Naive thymus-derived CD8-positive, alpha-beta T cell (primary cell): ENCODE results near the gene GMEB1. TPM values are rescaled to one million over a fixed set of nuclear protein-coding genes. Genes with fewer than 3 reads are reported as not detected.
"Not testable (repeated sequence)": the region's sequence is repeated elsewhere in the genome, so short reads cannot be mapped to it uniquely, and the experiment has no call there.

ENCODE experiments used
- ATAC-seq, 2 donors: fragments of 150-1000 bp; cut with Tn5 transposase in 1 of 2; sonication (Bioruptor Pico), chemical (Tn5 transposase) in 1 of 2; 1 replicate in 1 of 2; 2 replicates in 1 of 2; pipeline ENCODE4 v1.10.0; 2021; ENCODE audit warnings: mild to moderate bottlenecking in 2 of 2, moderate library complexity in 2 of 2
- POLR2A ChIA-PET: fragments of 350-600 bp; sonication (Branson Sonifier 250); formaldehyde crosslinking; loops from one replicate; lab custom pipeline; 2021; ENCODE audit warnings: antibody characterized with exemption; lab: Charles Lee
- DNase-seq, 10 donors: peaks; one replicate each; pipeline versions ENCODE4 v3.0.0 to v3.0.0-alpha.2; 2020 to 2022
- H3K27ac Mint-ChIP-seq, 10 donors: one replicate each; pipeline ENCODE4 v1.8.0; 2020 to 2022; ENCODE audit warnings: mild to moderate bottlenecking in 10 of 10, mixed read lengths in 10 of 10, moderate library complexity in 4 of 10, inconsistent platforms in 1 of 10
- H3K27me3 Mint-ChIP-seq, 5 donors: one replicate each; pipeline ENCODE4 v1.8.0; 2021 to 2022; ENCODE audit warnings: mixed read lengths in 5 of 5
- H3K36me3 Mint-ChIP-seq, 3 donors: one replicate each; pipeline ENCODE4 v1.8.0; 2020 to 2022; ENCODE audit warnings: mixed read lengths in 3 of 3, mild to moderate bottlenecking in 2 of 3, inconsistent platforms in 1 of 3
- H3K4me1 Mint-ChIP-seq, 4 donors: one replicate each; pipeline ENCODE4 v1.8.0; 2021 to 2022; ENCODE audit warnings: mixed read lengths in 4 of 4
- H3K4me3 Mint-ChIP-seq, 10 donors: one replicate each; pipeline ENCODE4 v1.8.0; 2020 to 2022; ENCODE audit warnings: mild to moderate bottlenecking in 10 of 10, mixed read lengths in 10 of 10, moderate library complexity in 6 of 10, inconsistent platforms in 1 of 10
- H3K9me3 Mint-ChIP-seq, 9 donors: one replicate each; pipeline ENCODE4 v1.8.0; 2020 to 2022; ENCODE audit warnings: mixed read lengths in 9 of 9, mild to moderate bottlenecking in 3 of 9, inconsistent platforms in 1 of 9, moderate library complexity in 1 of 9
- polyA plus RNA-seq, 3 donors: library from polyadenylated mRNA; unstranded; fragments of 300-500 nt; fragmentation: Illumina TruSeq; gene quantifications; one replicate each; pipeline ENCODE4 v1.2.3, GENCODE V29; 2021
- total RNA-seq, 8 experiments: library from RNA in 2 of 8; stranded (reverse) in 2 of 8; gene quantifications; one replicate each; pipeline ENCODE4 v1.2.3 and lab custom pipeline; 2021 to 2026

GMEB1 gene
- total and polyA plus RNA-seq, 5 experiments from 2014 or later: 12.5 to 23.2 (median 18.2) TPM

DNA sequence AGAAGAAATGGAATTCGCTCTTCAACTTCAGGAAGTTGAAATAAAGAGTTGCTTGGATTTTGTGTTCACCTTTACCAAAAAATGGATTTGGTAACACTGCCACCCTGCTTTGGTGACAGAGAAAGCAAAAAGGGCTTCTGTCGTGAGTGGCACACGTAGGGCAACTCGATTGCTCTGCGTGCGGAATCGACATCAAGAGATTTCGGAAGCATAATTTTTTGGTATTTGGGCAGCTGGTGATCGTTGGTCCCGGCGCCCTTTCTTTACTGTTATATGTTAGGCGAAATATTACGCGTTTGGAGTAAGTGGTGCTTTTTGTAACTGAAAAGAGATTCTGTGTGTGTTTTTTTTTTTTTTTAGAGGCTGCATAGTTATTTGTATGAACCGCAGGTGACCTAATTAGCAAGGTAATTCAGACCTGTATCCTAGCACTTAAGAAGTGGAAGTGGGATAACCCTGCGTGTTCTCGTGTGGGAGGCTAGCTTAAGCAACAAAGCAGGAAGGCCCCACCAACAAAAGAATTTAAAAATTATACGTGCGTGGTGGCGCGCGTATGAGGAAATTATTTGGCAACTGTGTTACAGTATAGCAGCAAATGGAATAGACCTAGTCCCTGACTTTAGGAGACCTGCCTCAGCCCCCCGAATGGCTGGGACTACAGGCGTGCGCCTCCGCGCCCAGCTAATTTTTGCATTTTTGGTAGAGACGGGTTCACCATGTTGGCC lies 19.9 kb upstream of the GMEB1 start, which contains the start of gene RNU11:
Gene RNU11, plus strand, starts transcription at position 127 of the 725 bp plus-strand sequence.
- peak; percentile 78 to 80 for ATAC-seq
- POLR2A ChIA-PET: interaction anchor here (0.6 to 2.4 kb wide), 31 partner anchors 8 to 1159 kb away, joined by 3 to 166 read pairs (median 5); partner anchors contain the start of genes GMEB1, MED18, RCC1 and SRSF4
- Mint-ChIP-seq H3K9me3 (no peaks in the 10 kb centered on the region), H3K4me3 (peak within 1 kb of the TSS; percentile 78 to 97 (median 91)), H3K27me3 (no peaks in the 10 kb centered on the region), H3K36me3 (no peaks in the 10 kb centered on the region), H3K27ac (peak within 1 kb of the TSS; percentile 98 to 100 (median 99)), H3K4me1 (peaks cover 16 to 38% (median 32%) of the 10 kb centered on the region in 4 donors)
- DNase-seq: peak; percentile 57 to 99 (median 88)

DNA sequence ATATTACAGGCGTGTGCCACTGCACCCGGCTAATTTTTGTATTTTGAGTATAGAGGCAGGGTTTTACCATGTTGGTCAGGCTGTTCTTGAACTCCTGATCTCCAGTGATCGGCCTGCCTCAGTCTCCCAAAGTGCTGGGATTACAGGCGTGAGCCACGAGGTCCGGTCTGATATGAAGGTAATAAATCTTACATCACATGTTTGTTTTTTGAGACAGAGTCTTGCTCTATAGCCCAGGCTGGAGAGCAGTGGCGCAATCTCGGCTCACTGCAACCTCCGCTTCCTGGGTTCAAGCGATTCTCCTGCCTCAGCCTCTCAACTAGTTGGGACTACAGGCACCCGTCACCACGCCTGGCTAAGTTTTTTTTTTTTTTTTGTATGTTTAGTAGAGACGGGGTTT lies 15.5 kb upstream of the GMEB1 start:
- ATAC-seq, H3K4me3 Mint-ChIP-seq, H3K9me3 Mint-ChIP-seq, DNase-seq, H3K27me3 Mint-ChIP-seq, H3K27ac Mint-ChIP-seq, H3K36me3 Mint-ChIP-seq: not testable (repeated sequence)
- peaks cover 4 to 14% (median 10%) of the 10 kb centered on the region in 4 donors for H3K4me1 Mint-ChIP-seq
- POLR2A ChIA-PET: interaction anchor here (0.5 to 1.1 kb wide), 2 partner anchors 83 to 1004 kb away, joined by 3 to 4 read pairs; partner anchors contain the start of gene YTHDF2

DNA sequence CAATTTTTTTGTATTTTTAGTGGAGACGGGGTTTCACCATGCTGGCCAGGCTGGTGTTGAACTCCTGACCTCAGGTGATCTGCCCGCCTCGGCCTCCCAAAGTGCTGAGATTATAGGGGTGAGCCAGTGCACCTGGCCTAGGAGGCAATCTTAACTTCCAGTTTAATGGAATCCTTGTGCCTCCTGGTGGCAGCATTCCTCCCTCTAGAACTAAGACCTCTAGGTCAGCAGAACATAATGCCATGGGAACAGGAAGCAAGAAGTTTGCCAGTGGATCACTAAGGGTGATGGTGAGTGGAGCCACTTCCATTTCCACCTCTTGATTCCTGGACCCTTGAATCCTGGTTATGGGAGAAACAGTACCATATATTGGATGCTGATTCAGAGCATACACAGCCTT lies 14.7 kb upstream of the GMEB1 start:
- H3K36me3 Mint-ChIP-seq, H3K27ac Mint-ChIP-seq, H3K27me3 Mint-ChIP-seq, DNase-seq, ATAC-seq, H3K4me3 Mint-ChIP-seq, H3K9me3 Mint-ChIP-seq, H3K4me1 Mint-ChIP-seq, POLR2A ChIA-PET: not testable (repeated sequence)

DNA sequence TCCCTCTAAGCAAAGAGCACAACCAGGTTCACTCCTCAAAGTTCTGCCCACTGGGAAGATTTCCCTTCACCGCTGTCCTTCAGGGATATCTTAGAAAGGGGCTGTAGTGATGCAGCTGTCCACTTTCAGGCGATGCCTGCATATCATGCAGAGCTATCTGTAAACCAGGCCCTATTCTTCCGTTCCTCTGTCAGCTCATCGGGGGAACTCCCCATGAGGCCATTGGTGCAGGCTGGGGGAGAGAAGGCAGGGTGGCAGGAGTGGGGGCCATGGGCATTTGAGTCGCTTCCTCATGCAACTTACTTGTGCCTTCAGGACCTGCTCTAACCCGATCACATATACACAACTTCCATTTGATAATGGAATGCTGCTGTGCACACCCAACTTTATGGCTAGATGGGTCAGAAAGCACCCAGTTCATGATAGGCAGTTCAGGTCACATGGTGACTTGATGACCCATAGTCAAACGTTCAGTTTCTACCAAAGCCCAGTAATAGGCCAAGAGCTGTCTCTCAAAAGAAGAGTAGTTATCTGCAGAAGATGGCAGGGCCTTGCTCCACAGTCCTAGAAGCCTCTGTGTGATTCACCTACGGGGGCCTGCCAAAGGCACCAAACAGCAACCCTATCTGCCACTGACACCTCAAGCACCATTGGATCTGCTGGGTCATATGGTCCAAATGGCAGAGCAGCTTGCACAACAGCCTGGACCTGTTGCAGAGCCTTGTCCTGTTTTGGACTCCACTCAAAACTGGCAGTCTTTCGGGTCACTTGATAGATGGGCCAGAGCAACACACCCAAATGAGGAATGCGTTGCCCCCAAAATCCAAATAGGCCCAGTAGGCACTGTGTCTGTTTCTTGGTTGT lies 12.9 kb upstream of the GMEB1 start:
- H3K4me3 Mint-ChIP-seq, ATAC-seq, H3K9me3 Mint-ChIP-seq, H3K27ac Mint-ChIP-seq, H3K36me3 Mint-ChIP-seq, DNase-seq, H3K27me3 Mint-ChIP-seq, H3K4me1 Mint-ChIP-seq: not testable (repeated sequence)
- POLR2A ChIA-PET: interaction anchor here (2.0 to 2.5 kb wide), 3 partner anchors 7 to 14 kb away, joined by 6 to 8 read pairs (median 7); partner anchors contain the start of genes GMEB1, RNU11 and TAF12

DNA sequence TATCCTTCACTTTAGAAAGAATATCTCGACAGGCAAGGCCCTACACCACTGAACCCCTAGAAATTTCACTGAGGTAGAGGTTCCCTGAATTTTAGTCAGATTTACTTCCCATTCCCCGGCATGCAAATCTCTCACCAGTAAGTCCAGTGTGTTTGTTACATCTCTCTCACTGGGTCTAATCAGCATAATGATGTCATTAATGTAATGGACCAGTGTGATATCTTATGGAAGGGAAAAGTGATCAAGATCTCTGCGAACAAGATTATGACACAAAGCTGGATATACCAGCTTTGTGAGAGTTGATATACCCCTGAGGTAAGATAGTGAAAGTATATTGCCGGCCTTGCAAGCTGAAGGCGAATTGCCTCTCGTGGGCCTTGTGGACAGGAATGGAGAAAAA lies 12.2 kb upstream of the GMEB1 start:
- Mint-ChIP-seq H3K27me3 (no peaks in the 10 kb centered on the region), H3K27ac (no peak overlapping the region), H3K4me1 (peaks cover 0 to 3% (median 0%) of the 10 kb centered on the region in 4 donors), H3K36me3 (no peaks in the 10 kb centered on the region), H3K9me3 (no peaks in the 10 kb centered on the region), H3K4me3 (no peak overlapping the region)
- ATAC-seq (no peak), DNase-seq (no peak)
- POLR2A ChIA-PET: interaction anchor here (0.6 to 2.5 kb wide), 4 partner anchors 8 to 402 kb away, joined by 3 to 8 read pairs (median 6); partner anchors contain the start of genes GMEB1, RNU11 and TAF12

DNA sequence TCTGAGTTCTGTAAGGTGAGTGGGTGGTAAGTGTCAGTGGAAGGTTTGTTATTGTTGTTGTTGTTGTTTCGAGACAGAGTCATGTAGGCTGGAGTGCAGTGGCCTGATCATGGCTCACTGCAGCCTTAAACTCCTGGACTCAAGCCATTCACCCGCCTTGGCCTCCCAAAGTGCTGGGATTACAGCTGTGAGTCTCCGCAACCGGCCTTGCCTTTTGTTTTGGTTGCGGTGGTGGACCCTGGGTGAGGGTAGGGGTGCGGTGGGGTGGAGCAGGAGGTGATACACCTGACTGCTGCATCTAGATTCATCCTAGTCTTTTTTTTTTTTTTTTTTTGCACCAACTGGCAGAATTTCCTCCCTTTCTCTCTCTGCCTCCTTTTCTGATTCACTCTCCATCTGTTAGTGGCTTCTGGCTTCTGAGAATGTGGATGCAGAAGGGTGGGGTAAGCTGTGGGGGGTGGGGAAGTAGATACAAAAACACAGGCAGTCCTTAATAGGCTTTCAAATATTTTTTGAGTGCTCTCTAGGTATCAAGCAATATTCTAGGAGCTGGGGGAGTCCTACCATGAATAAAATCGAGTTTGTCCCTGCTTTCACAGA lies 4.6 kb upstream of the GMEB1 start:
- Mint-ChIP-seq H3K4me1 (peaks cover 9 to 15% (median 10%) of the 10 kb centered on the region in 4 donors), H3K27ac (peak overlapping the region in 7 of 10 donors; percentile 12 to 85 (median 72)), H3K36me3 (no peaks in the 10 kb centered on the region), H3K27me3 (no peaks in the 10 kb centered on the region), H3K4me3 (no peak overlapping the region), H3K9me3 (no peaks in the 10 kb centered on the region)
- no peak for DNase-seq
- POLR2A ChIA-PET: interaction anchor here (0.6 to 1.7 kb wide), 5 partner anchors 15 to 171 kb away, joined by 3 to 11 read pairs (median 6); partner anchors contain the start of genes RNU11 and YTHDF2
- no peak for ATAC-seq

DNA sequence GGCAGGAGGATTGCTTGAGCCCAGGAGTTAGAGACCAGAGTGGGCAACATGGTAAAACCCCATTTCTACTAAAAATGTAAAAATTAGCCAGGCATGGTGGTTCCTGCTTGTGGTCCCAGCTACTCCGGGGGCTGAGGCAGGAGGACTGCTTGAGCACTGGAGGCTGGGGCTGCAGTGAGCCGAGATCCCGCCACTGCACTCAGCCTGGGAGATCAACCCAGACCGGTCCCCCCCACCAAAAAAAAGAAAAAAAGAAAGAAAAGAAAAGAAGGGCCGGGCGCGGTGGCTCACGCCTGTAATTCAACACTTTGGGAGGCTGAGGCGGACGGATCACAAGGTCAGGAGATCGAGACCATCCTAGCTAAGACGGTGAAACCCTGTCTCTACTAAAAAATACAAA lies 1.8 kb upstream of the GMEB1 start:
- DNase-seq: no peak
- POLR2A ChIA-PET: interaction anchor here (4.6 to 6.5 kb wide), 2 partner anchors 19 to 23 kb away, joined by 129 to 166 read pairs; partner anchors contain the start of genes RNU11 and TAF12
- H3K36me3 Mint-ChIP-seq: no peaks in the 10 kb centered on the region
- H3K27ac Mint-ChIP-seq: peak overlapping the region in 5 of 10 donors; percentile 56 to 80 (median 74)
- no peaks in the 10 kb centered on the region for H3K9me3 Mint-ChIP-seq
- H3K4me1 Mint-ChIP-seq: peaks cover 12 to 31% (median 22%) of the 10 kb centered on the region in 4 donors
- peak overlapping the region in 4 of 10 donors; percentile 22 to 46 (median 34) for H3K4me3 Mint-ChIP-seq
- H3K27me3 Mint-ChIP-seq: no peaks in the 10 kb centered on the region
- ATAC-seq: no peak

DNA sequence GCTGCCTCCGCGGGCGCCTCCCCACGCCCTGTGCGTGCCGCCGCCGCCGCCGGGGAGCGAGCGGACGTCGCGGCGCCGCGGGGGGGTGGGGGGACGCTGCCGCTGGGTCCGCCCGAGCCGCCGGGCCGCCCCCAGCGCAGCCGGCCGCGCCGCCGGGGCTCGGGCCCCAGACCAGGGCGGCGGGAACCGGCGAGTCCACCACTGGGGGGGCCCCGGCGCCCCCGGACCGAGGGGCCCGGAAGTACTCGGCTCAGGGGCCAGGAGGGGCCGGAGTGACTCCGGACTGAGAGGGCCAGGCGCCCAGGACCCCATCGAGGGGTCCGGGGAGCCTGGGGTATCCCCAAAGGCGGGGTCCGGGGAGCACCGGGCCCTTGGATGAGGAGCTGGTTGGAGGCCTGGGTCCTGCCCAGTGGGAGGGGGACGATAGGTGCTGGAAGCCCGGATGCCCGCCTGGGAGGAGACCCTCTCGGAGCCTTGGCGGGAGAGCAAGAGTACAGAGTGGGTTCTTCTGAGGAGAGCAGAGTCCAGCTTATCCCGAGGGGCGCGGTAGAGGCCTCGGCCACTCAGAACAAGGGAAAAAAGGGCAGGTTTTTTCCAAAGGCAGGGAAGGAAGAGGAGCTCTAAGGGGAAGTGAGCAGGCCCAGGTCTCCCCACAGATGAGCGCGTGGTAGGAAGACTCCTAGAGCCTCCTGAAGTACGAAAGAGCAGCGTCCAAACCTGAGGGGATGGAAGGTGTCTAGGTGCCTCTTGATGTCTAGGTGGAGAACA lies 556 bp downstream of the GMEB1 start:
- DNase-seq (peak in 9 of 10 donors; percentile 12 to 75 (median 32)), ATAC-seq (peak; percentile 68 to 73)
- Mint-ChIP-seq H3K4me3 (peak overlapping the region; percentile 84 to 98 (median 94)), H3K27me3 (no peaks in the 10 kb centered on the region), H3K36me3 (peaks cover 0 to 5% (median 0%) of the 10 kb centered on the region in 3 donors), H3K27ac (peak overlapping the region; percentile 90 to 99 (median 98)), H3K9me3 (no peaks in the 10 kb centered on the region), H3K4me1 (peaks cover 12 to 31% (median 24%) of the 10 kb centered on the region in 4 donors)
- POLR2A ChIA-PET: interaction anchor here (0.5 to 6.5 kb wide), 24 partner anchors 8 to 998 kb away, joined by 3 to 166 read pairs (median 4); partner anchors contain the start of genes ATP5IF1, RCC1, RNU11 and SESN2

DNA sequence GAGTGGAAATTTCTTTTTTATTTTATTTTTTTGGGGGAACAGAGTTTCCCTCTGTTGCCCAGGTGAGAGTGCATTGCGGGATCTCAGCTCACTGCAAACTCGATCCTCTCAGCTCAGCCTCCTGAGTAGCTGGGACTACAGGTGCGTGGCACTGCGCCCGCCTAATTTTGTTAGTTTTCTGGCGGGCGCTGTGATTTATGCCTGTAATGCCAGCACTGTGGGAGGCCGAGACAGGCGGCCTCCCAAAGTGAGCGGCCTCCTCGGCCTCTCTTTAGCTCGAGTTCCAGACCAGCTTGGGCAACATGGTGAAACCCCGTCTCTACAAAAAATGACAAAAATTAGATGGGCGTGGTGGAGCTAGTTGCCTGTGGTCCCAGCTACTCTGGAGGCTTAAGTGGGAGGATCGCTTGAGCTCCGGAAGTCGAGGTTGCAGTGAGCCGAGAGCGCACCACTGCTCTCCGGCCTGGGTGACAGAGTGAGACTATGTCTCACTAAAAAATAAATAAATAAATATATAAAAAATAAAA lies 2.7 kb downstream of the GMEB1 start:
- Mint-ChIP-seq H3K9me3 (no peaks in the 10 kb centered on the region), H3K27ac (peak overlapping the region in 3 of 10 donors; percentile 71 to 75 (median 74)), H3K27me3 (no peaks in the 10 kb centered on the region), H3K4me3 (no peak overlapping the region), H3K36me3 (peaks cover 0 to 11% (median 0%) of the 10 kb centered on the region in 3 donors), H3K4me1 (peaks cover 7 to 26% (median 23%) of the 10 kb centered on the region in 4 donors)
- DNase-seq (no peak), ATAC-seq (no peak)
- POLR2A ChIA-PET: interaction anchor here (0.7 to 6.5 kb wide), 6 partner anchors 11 to 107 kb away, joined by 3 to 166 read pairs (median 12); partner anchors contain the start of genes RNU11 and YTHDF2

DNA sequence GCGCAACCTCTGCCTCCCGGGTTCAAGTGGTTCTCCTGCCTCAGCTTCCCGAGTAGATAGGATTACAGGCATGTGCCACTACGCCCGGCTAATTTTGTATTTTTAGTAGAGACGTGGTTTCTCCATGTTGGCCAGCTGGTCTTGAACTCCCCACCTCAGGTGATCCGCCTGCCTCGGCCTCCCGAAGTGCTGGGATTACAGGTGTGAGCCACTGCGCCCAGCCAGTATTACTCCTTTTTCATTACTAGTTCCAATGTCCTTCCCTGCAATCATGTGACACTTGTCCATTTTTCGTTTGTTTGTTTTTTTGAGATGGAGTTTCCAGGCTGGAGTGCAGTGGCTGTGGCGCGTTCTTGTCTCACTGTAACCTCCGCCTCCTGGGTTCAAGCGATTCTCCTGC lies 4.4 kb downstream of the GMEB1 start:
- not testable (repeated sequence) for H3K4me3 Mint-ChIP-seq, ATAC-seq, H3K9me3 Mint-ChIP-seq, H3K27me3 Mint-ChIP-seq, DNase-seq
- peaks cover 6 to 25% (median 23%) of the 10 kb centered on the region in 4 donors for H3K4me1 Mint-ChIP-seq
- POLR2A ChIA-PET: interaction anchor here (0.7 kb wide), 2 partner anchors 14 to 29 kb away, joined by 3 to 7 read pairs; no protein-coding TSS in a partner anchor
- H3K27ac Mint-ChIP-seq: peak overlapping the region in 2 of 10 donors; percentile 29 to 37
- H3K36me3 Mint-ChIP-seq: peaks cover 0 to 13% (median 0%) of the 10 kb centered on the region in 3 donors

DNA sequence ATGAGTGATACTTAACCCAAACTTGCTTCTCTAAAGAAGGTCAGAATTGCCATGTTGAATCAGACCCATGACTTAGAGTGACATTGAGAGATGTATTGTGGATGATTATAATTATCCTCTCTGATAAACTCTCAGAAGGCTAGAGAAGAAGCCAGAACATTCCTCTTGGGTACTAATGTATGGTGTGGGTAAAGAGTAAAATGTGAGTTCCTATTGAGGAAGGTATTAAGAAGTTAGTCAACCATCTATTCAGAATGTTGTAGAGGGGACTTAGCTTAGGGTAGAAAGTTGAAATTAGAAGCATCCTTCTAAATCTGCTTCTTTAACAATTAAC lies 7.3 kb downstream of the GMEB1 start:
- H3K4me1 Mint-ChIP-seq: peaks cover 0 to 15% (median 4%) of the 10 kb centered on the region in 4 donors
- H3K4me3 Mint-ChIP-seq: no peak overlapping the region
- no peaks in the 10 kb centered on the region for H3K27me3 Mint-ChIP-seq
- H3K9me3 Mint-ChIP-seq: no peaks in the 10 kb centered on the region
- POLR2A ChIA-PET: interaction anchor here (0.7 kb wide), 1 partner anchor 33 kb away, joined by 3 read pairs; the partner anchor contains the start of gene TAF12
- no peak overlapping the region for H3K27ac Mint-ChIP-seq
- DNase-seq (no peak), ATAC-seq (no peak)
- H3K36me3 Mint-ChIP-seq: peaks cover 0 to 16% (median 0%) of the 10 kb centered on the region in 3 donors
